ENCODE results near the gene NPAS2.

GRCh38 chr2:101017371-101017770, 197.4 kb downstream of the NPAS2 start:
- no peak for TF ChIP-seq CTCF (IDR thresholded peaks at IDR 0.05)
- no peak for TF ChIP-seq POLR2A (IDR thresholded peaks at IDR 0.05)
- no peak for TF ChIP-seq EP300 (IDR thresholded peaks at IDR 0.05)

Data from tibial nerve (tissue), 4 donors.